ENCODE data around the gene SHB.

Gene SHB

GRCh38 chr9:37946971-37947370, 122.1 kb downstream of the SHB start:
- H3K36me3 ChIP-seq (ENCODE audit: insufficient read depth, low read length), result peaks cover 20% of the 10 kb centered on the region
- H3K9ac ChIP-seq (ENCODE audit: low read depth, low read length), result no peak overlapping the region
- H3K27me3 ChIP-seq (ENCODE audit: control insufficient read depth, insufficient read depth, low read length), result no peaks in the 10 kb centered on the region
- no peaks in the 10 kb centered on the region for H3K9me3 ChIP-seq (replicated peaks; ENCODE audit: low read length)
- no peak overlapping the region for H3K4me3 ChIP-seq (ENCODE audit: low read length)
- H3K4me1 ChIP-seq (ENCODE audit: control insufficient read depth, insufficient read depth, low read length), result peaks cover 45% of the 10 kb centered on the region
- no peak overlapping the region for H3K4me2 ChIP-seq (ENCODE audit: low read length)

GRCh38 chr9:37946041-37946440, 123.0 kb downstream of the SHB start:
- Histone ChIP-seq H3K9me3 (replicated peaks; ENCODE audit: low read length) (no peaks in the 10 kb centered on the region), H3K36me3 (ENCODE audit: insufficient read depth, low read length) (peaks cover 15% of the 10 kb centered on the region), H3K9ac (ENCODE audit: low read depth, low read length) (no peak overlapping the region), H3K4me3 (ENCODE audit: low read length) (no peak overlapping the region), H3K4me2 (ENCODE audit: low read length) (no peak overlapping the region), H3K4me1 (ENCODE audit: control insufficient read depth, insufficient read depth, low read length) (peaks cover 44% of the 10 kb centered on the region), H3K27me3 (ENCODE audit: control insufficient read depth, insufficient read depth, low read length) (no peaks in the 10 kb centered on the region)

DNA sequence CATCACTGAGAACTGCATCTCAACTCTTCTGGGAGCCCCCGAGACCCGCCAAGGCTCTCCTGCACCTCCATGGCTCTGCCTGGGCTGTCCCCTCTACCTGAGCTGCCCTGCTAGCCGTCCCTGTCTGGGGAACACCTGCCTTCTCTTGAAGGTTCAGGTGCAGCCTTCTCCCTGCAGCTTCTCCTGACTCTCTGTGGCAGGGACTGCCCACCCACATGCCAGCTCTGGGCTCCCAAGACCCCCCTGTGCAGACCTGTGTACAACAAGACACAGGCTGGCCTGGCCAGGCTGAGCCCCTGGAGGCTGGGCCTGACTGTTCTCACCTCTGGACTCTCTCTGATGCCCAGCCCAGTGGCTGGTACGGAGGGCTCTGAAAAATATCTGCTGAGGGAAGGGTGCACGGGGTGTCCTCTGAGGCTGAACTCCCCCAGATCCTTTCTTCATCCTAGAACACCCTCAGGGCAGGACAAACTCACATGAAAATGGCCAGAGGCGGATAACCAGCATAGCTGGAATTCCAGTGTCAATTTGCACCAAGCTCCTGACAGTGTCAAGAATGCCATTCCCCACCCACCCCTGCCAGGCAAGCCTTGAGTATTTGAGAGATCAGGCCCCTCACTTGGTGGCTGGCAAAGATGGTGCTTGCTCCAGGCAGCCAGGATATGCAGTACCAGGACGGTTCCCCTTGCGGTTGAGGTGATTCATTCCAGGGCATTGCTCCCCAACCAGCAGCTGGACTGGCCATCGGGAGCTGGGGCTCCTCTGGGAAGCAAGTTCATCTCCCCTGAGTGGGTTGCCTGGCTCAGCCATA, 124.2 kb downstream of the SHB start:
- H3K36me3 ChIP-seq (ENCODE audit: insufficient read depth, low read length), result peaks cover 15% of the 10 kb centered on the region
- H3K9ac ChIP-seq (ENCODE audit: low read depth, low read length), result peak overlapping the region; percentile 36
- H3K4me2 ChIP-seq (ENCODE audit: low read length), result peak overlapping the region; percentile 9
- H3K27me3 ChIP-seq (ENCODE audit: control insufficient read depth, insufficient read depth, low read length), result no peaks in the 10 kb centered on the region
- peak overlapping the region; percentile 29 for H3K4me3 ChIP-seq (ENCODE audit: low read length)
- peaks cover 40% of the 10 kb centered on the region for H3K4me1 ChIP-seq (ENCODE audit: control insufficient read depth, insufficient read depth, low read length)
- H3K9me3 ChIP-seq (replicated peaks; ENCODE audit: low read length), result no peaks in the 10 kb centered on the region

DNA sequence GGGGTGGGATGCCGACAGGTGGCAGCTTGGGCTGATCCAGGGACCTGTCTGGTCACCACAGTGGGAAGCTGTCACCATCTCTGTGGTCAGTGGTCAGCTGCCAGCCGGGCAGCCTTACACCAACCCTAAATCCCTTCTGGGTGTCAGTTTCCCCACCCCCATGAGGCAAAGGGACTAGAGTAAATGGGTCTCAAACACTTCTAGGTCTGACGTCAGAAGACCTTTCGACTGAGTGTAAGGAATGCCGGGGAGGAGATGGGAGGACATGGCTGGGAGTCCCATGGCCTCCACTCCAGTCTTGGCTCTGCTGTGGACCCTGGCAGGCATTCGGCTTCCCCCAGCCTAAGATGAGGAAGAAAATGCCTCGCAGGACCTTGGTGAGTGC, 124.8 kb downstream of the SHB start:
- Histone ChIP-seq H3K4me3 (ENCODE audit: low read length) (peak overlapping the region; percentile 29), H3K27me3 (ENCODE audit: control insufficient read depth, insufficient read depth, low read length) (no peaks in the 10 kb centered on the region), H3K9ac (ENCODE audit: low read depth, low read length) (peak overlapping the region; percentile 36), H3K9me3 (replicated peaks; ENCODE audit: low read length) (no peaks in the 10 kb centered on the region), H3K4me2 (ENCODE audit: low read length) (peak overlapping the region; percentile 9), H3K36me3 (ENCODE audit: insufficient read depth, low read length) (peaks cover 20% of the 10 kb centered on the region), H3K4me1 (ENCODE audit: control insufficient read depth, insufficient read depth, low read length) (peaks cover 35% of the 10 kb centered on the region)

DNA sequence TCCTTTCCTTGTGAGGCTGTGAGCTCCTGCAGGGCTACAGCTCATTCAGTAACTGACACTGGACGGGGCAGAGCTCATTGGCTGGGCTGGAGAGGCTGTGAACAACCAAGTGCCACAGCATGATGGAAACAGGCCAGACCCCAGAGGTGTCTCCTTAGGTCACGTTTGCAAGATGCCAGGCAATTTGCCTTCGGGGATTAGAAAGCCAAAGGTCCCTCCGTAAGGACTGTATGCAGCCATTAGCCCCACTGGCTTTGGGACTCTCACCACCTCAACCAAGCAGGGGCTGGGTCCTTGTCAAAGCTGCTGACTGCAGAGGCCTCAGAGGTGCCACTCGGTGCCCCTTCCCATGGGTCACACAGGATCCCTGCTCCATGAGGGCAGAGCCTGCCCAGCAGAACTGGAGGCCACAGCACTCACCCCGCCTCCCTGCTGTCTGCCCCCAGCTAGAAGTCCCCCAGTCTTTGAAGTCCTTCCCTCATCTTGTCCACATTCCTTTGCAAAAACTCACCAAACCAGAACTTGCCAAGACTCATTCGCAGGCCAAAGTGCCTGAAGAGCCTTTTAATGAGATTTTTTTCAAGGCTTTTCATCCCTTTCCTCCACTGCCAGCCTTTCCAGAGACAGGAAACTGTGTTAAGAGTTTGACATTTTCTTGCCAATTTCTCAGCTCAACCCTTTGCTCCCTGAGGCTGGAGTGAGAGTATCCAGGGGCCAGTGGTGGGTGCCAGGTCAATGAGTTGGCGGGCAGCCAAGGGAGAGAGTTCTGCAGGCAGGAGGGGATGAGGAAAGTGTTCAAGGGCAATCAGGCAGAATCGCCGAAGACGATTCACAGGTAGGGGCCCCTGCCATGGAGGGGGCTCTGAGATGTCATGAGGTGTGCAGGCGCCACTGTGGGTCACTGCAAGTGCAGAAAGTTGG, 125.4 kb downstream of the SHB start:
- peaks cover 41% of the 10 kb centered on the region for H3K4me1 ChIP-seq (ENCODE audit: control insufficient read depth, insufficient read depth, low read length)
- peak overlapping the region; percentile 25 for H3K9ac ChIP-seq (ENCODE audit: low read depth, low read length)

DNA sequence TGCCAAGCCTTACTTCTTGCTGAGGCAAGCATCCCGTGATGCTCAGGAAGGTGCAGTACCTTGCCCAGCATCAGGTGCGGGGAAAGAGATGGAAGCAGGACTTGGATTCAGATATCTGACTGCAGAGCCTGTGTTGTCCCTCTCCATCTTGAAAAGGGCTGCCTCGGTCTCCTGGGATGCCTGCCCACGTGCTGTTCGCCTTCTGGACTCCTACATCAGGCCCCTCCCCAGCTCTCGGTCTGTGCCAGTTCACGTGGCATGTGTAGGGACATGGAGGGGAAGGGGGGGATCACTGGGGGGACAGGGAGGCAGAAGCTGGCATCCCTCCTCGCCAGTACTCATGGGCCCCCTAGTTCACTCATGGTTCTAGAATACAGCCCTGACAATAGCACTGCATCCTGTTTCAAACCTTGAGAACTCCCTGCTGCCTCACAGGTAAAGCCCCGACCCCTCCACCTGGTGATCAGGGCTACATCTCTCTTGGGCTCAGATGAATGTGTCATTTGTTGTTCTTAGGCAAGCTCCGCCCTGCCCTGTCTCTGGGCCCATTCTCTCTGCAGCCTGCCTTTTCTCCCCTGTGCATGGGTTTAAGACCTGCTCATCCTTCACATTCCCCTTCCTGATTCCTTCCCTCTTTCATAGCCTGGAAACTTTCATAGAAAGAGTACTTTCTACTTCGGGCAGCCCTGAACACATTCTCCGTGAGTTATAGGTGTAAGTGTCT, 126.2 kb downstream of the SHB start:
- no peaks in the 10 kb centered on the region for H3K9me3 ChIP-seq (replicated peaks; ENCODE audit: low read length)
- H3K4me3 ChIP-seq (ENCODE audit: low read length), result no peak overlapping the region
- no peaks in the 10 kb centered on the region for H3K27me3 ChIP-seq (ENCODE audit: control insufficient read depth, insufficient read depth, low read length)
- peak overlapping the region; percentile 54 for H3K4me2 ChIP-seq (ENCODE audit: low read length)
- H3K36me3 ChIP-seq (ENCODE audit: insufficient read depth, low read length), result peaks cover 19% of the 10 kb centered on the region
- H3K9ac ChIP-seq (ENCODE audit: low read depth, low read length), result no peak overlapping the region
- H3K4me1 ChIP-seq (ENCODE audit: control insufficient read depth, insufficient read depth, low read length), result peaks cover 50% of the 10 kb centered on the region

More for the DNA sequence above, 125.4 kb downstream of the SHB start:
- peaks cover 20% of the 10 kb centered on the region for H3K36me3 ChIP-seq (ENCODE audit: insufficient read depth, low read length)
- peak overlapping the region; percentile 29 for H3K4me3 ChIP-seq (ENCODE audit: low read length)
- H3K4me2 ChIP-seq (ENCODE audit: low read length), result peak overlapping the region; percentile 54
- H3K27me3 ChIP-seq (ENCODE audit: control insufficient read depth, insufficient read depth, low read length), result no peaks in the 10 kb centered on the region
- no peaks in the 10 kb centered on the region for H3K9me3 ChIP-seq (replicated peaks; ENCODE audit: low read length)

- H3K4me2 ChIP-seq (ENCODE audit: low read length), result no peak overlapping the region
- H3K27me3 ChIP-seq (ENCODE audit: control insufficient read depth, insufficient read depth, low read length), result no peaks in the 10 kb centered on the region
- H3K9ac ChIP-seq (ENCODE audit: low read depth, low read length), result no peak overlapping the region
- H3K4me3 ChIP-seq (ENCODE audit: low read length), result no peak overlapping the region
- H3K4me1 ChIP-seq (ENCODE audit: control insufficient read depth, insufficient read depth, low read length), result peaks cover 60% of the 10 kb centered on the region
- peaks cover 9% of the 10 kb centered on the region for H3K36me3 ChIP-seq (ENCODE audit: insufficient read depth, low read length)
- H3K9me3 ChIP-seq (replicated peaks; ENCODE audit: low read length), result no peaks in the 10 kb centered on the region
Observed at GRCh38 chr9:37941253-37941652, 127.8 kb downstream of the SHB start.

DNA sequence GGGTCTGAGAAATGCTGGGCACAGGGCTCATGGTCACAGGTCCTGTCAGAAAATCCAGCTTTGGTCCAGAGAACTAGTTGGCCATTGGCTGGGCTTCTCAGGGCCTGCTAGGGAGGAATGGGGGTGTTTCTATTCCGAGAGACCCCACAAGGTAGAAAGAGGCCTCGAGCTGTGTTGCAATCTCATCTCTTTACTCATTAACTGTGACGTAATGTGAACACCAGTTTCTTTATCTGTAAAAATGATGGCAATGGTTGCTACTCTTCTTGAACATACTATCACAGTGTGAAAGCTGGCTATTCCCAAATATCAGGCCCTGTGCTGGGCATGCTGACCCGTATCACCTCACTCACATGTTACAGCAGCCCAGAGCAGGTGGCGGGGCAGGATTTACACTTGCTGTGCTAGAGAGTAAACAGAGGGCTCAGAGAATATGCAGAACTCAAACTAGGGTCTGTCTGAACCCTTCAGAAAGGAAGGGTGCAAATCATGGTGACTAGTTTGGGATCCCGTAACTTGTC, 129.4 kb downstream of the SHB start:
- H3K4me1 ChIP-seq (ENCODE audit: control insufficient read depth, insufficient read depth, low read length), result peaks cover 47% of the 10 kb centered on the region
- no peak overlapping the region for H3K4me2 ChIP-seq (ENCODE audit: low read length)
- no peak overlapping the region for H3K9ac ChIP-seq (ENCODE audit: low read depth, low read length)
- no peaks in the 10 kb centered on the region for H3K9me3 ChIP-seq (replicated peaks; ENCODE audit: low read length)
- H3K27me3 ChIP-seq (ENCODE audit: control insufficient read depth, insufficient read depth, low read length), result no peaks in the 10 kb centered on the region
- H3K4me3 ChIP-seq (ENCODE audit: low read length), result no peak overlapping the region
- H3K36me3 ChIP-seq (ENCODE audit: insufficient read depth, low read length), result peaks cover 9% of the 10 kb centered on the region

- Histone ChIP-seq H3K4me1 (ENCODE audit: control insufficient read depth, insufficient read depth, low read length) (peaks cover 34% of the 10 kb centered on the region), H3K9me3 (replicated peaks; ENCODE audit: low read length) (no peaks in the 10 kb centered on the region), H3K4me2 (ENCODE audit: low read length) (peak overlapping the region; percentile 61), H3K27me3 (ENCODE audit: control insufficient read depth, insufficient read depth, low read length) (no peaks in the 10 kb centered on the region), H3K9ac (ENCODE audit: low read depth, low read length) (peak overlapping the region; percentile 57), H3K36me3 (ENCODE audit: insufficient read depth, low read length) (peaks cover 9% of the 10 kb centered on the region), H3K4me3 (ENCODE audit: low read length) (peak overlapping the region; percentile 35)
Observed at GRCh38 chr9:37938121-37938891, 130.7 kb downstream of the SHB start.

DNA sequence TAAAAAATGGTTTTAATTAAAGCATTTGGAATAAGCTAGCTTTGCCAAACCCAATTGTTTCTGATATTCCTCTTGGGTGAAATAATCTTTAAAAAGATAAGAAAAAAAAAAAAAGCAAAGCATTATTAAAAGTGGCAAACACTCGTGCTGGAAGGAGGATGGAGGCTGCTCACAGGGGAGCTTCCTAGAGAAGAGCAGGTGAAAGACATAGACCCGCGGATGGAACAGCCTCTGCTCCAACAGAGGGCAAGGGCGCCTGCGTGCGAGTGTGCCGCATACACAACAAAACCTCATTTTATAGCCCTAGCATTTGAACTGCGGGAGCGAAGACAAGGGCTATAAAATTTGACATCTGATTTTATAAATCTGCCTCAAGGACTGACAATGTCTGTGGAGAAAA, 131.7 kb downstream of the SHB start:
- Histone ChIP-seq H3K9me3 (replicated peaks; ENCODE audit: low read length) (no peaks in the 10 kb centered on the region), H3K27me3 (ENCODE audit: control insufficient read depth, insufficient read depth, low read length) (no peaks in the 10 kb centered on the region), H3K4me1 (ENCODE audit: control insufficient read depth, insufficient read depth, low read length) (peaks cover 27% of the 10 kb centered on the region), H3K36me3 (ENCODE audit: insufficient read depth, low read length) (peaks cover 12% of the 10 kb centered on the region), H3K9ac (ENCODE audit: low read depth, low read length) (peak overlapping the region; percentile 57), H3K4me3 (ENCODE audit: low read length) (no peak overlapping the region), H3K4me2 (ENCODE audit: low read length) (peak overlapping the region; percentile 61)

Measured in skeletal muscle satellite cell (primary cell).